ENCODE data around the gene PIP5K1B. TPM values are rescaled to one million over a fixed set of nuclear protein-coding genes. Genes with fewer than 3 reads are reported as not detected.

The PIP5K1B gene
- total RNA-seq, 2 donors from 2014 or later: 3.9 to 7.1 TPM

DNA sequence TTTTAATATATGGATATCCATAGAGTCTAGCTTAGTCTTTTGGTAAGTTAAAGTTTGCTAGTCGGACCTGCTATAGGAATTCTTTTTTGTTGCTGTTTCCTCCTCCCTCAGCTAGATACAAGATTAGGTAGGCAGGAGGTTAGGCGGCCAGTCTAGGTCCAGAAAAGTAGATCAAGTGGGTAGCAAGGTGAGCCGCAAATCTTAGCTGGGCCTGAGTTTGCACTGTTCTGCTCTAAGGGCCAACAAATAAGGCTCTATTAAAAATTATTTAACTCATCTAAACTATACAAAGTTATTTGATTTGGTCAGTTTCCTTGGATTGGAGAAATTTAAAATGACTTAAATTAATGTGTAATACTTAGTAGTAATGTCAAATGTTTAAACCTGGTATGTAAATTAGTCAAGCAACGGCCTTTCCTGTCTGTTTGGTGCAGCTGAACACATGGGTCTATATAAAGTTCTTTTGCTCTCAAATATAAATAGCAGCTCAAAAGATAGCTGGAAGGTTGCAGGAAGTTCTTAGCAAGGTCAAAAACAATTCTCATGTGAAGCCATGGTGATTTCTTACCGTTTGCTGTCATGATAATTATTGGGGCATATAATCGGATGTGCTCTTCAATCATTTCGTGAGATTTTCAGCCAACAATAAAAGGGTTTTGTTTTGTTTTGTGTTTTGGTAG is 236.9 kb downstream of the PIP5K1B start:
- H3K9me3 ChIP-seq: no peaks in the 10 kb centered on the region
- H3K4me1 ChIP-seq (ENCODE audit: control insufficient read depth in 1 of 2, low read depth in 2 of 2): no peaks in the 10 kb centered on the region
- DNase-seq (ENCODE audit: low spot score) (no peak), ATAC-seq (ENCODE audit: insufficient number of reproducible peaks, low FRiP score, low read depth) (no peak)
- H3K27ac ChIP-seq: no peak overlapping the region
- H3K36me3 ChIP-seq: no peaks in the 10 kb centered on the region
- H3K4me3 ChIP-seq: no peak overlapping the region
- TF ChIP-seq, protein P1, sequence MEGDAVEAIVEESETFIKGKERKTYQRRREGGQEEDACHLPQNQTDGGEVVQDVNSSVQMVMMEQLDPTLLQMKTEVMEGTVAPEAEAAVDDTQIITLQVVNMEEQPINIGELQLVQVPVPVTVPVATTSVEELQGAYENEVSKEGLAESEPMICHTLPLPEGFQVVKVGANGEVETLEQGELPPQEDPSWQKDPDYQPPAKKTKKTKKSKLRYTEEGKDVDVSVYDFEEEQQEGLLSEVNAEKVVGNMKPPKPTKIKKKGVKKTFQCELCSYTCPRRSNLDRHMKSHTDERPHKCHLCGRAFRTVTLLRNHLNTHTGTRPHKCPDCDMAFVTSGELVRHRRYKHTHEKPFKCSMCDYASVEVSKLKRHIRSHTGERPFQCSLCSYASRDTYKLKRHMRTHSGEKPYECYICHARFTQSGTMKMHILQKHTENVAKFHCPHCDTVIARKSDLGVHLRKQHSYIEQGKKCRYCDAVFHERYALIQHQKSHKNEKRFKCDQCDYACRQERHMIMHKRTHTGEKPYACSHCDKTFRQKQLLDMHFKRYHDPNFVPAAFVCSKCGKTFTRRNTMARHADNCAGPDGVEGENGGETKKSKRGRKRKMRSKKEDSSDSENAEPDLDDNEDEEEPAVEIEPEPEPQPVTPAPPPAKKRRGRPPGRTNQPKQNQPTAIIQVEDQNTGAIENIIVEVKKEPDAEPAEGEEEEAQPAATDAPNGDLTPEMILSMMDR (IDR thresholded peaks at IDR 0.05): no peak
- no peaks in the 10 kb centered on the region for H3K27me3 ChIP-seq (replicated peaks; ENCODE audit: insufficient read depth)

DNA sequence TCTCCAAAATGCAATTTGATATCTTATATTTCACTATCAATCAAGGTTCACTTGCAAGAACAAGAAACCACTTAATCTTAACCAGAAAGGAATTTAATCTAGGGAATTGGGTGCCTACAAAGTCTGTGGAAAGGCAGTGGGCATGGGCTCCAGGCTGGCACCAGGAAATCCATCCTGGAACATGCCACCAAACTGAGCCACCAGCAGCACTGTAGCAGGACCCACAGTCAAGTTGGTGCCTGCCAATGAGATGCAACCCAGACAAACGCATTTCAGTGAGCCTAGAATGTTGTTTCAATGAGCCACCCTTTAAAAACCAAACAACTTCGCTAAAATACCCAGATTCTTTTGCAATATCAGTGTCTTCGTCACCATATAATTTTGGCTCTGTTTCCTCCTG is 237.8 kb downstream of the PIP5K1B start:
- Histone ChIP-seq H3K27me3 (replicated peaks; ENCODE audit: insufficient read depth) (no peaks in the 10 kb centered on the region), H3K9me3 (no peaks in the 10 kb centered on the region), H3K27ac (no peak overlapping the region), H3K4me3 (no peak overlapping the region), H3K36me3 (no peaks in the 10 kb centered on the region), H3K4me1 (ENCODE audit: control insufficient read depth in 1 of 2, low read depth in 2 of 2) (no peaks in the 10 kb centered on the region)
- no peak for DNase-seq (ENCODE audit: low spot score)
- ATAC-seq (ENCODE audit: insufficient number of reproducible peaks, low FRiP score, low read depth): no peak
- TF ChIP-seq, protein P1 (IDR thresholded peaks at IDR 0.05): no peak

DNA sequence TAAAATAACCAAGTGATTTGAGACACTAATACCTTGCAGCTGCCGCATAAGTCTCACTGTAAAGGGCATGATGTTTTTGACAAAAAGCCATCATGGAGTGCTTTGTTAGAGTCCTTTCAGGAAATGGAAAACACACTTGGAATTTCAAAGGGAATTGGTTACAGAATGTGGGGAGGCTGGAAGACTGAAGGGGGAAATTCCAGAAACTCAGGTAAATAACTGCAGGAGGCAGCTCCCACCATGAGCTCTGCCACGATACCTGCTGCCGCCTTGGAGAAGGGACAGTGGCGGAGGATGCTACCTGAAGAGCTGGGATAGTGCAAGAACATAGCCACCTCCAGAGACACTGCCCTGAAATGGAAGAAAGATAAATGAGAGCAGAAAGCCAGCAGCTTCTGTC is 242.0 kb downstream of the PIP5K1B start:
- H3K36me3 ChIP-seq: no peaks in the 10 kb centered on the region
- no peaks in the 10 kb centered on the region for H3K9me3 ChIP-seq
- H3K27ac ChIP-seq: no peak overlapping the region
- H3K27me3 ChIP-seq (replicated peaks; ENCODE audit: insufficient read depth): no peaks in the 10 kb centered on the region
- TF ChIP-seq, protein P1 (IDR thresholded peaks at IDR 0.05): no peak
- H3K4me1 ChIP-seq (ENCODE audit: control insufficient read depth in 1 of 2, low read depth in 2 of 2): peaks cover 0 to 3% of the 10 kb centered on the region in 2 donors
- DNase-seq (ENCODE audit: low spot score) (no peak), ATAC-seq (ENCODE audit: insufficient number of reproducible peaks, low FRiP score, low read depth) (no peak)
- no peak overlapping the region for H3K4me3 ChIP-seq

DNA sequence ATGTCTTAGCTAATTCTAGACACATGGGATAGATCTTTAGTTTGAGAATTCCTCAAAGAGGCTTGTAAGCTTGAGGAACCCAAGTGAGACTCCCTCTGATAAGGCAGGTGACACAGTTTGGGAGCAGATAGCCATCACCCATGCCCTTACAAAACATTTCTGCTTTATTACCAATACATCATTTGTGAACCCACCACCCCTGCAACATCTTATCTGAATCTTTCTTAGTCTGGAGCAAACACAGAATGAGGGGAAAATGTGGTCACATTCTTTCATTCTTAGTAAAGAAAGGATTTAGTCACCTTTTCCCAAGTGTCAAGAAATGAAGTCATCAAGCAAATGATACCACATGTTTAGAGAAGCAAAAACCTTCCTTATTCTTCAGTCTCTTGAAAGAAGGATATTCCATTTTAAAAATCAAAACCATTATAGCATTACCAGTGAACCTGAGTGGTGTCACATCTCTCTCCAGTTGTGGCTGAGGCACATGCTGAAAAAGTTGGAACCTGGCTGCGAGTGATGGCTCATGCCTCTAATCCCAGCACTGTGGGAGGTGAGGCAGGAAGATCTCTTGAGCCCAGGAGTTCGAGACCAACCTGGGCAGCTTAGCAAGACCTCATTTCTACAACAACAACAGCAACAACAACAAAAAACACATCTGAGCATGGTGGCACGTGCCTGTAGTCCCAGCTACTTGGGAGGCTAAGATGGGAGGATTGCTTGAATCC is 243.0 kb downstream of the PIP5K1B start:
- no peaks in the 10 kb centered on the region for H3K9me3 ChIP-seq
- no peak for DNase-seq (ENCODE audit: low spot score)
- H3K4me1 ChIP-seq (ENCODE audit: control insufficient read depth in 1 of 2, low read depth in 2 of 2): peaks cover 0 to 3% of the 10 kb centered on the region in 2 donors
- H3K27me3 ChIP-seq (replicated peaks; ENCODE audit: insufficient read depth): no peaks in the 10 kb centered on the region
- H3K27ac ChIP-seq: no peak overlapping the region
- TF ChIP-seq, protein P1 (IDR thresholded peaks at IDR 0.05): no peak
- no peaks in the 10 kb centered on the region for H3K36me3 ChIP-seq
- ATAC-seq (ENCODE audit: insufficient number of reproducible peaks, low FRiP score, low read depth): no peak
- no peak overlapping the region for H3K4me3 ChIP-seq

DNA sequence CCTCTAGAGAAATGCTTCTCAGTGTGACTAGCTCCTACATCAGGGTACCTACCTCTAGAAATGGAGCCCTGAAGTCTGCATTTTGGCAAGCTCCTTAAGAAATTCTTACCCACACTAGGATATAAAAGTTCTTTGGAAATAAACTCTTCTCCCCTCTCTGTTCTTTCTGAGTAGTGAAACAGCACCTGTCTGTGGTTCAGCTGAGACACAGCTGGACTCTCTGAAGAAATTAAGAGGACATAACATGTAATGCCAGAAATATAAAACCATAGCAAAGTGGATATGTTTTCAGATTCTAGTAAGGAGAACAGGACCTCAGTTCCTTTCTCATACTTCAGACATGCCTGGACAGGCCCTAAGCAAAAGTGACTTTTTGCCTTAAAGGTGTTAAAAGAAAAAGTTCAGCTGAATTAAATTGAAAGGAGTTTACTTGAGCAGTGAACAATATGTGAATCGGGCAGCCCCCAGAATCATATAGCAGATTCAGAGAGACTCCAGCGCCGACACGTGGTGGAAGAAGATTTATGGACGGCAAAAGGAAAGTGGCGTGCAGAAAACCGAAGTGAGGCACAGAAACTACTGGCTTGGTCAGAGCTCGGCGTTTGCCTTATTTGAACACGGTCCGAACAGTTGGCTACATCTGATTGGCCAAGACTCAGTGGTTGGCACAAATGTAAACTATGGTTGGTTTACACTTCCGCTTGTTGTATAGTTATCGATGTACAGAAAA is 244.4 kb downstream of the PIP5K1B start:
- no peak overlapping the region for H3K27ac ChIP-seq
- DNase-seq (ENCODE audit: low spot score) (no peak), ATAC-seq (ENCODE audit: insufficient number of reproducible peaks, low FRiP score, low read depth) (no peak)
- no peaks in the 10 kb centered on the region for H3K27me3 ChIP-seq (replicated peaks; ENCODE audit: insufficient read depth)
- H3K4me1 ChIP-seq (ENCODE audit: control insufficient read depth in 1 of 2, low read depth in 2 of 2): peaks cover 0 to 3% of the 10 kb centered on the region in 2 donors
- H3K4me3 ChIP-seq: no peak overlapping the region
- H3K9me3 ChIP-seq: no peaks in the 10 kb centered on the region
- no peaks in the 10 kb centered on the region for H3K36me3 ChIP-seq
- TF ChIP-seq, protein P1 (IDR thresholded peaks at IDR 0.05): peak; percentile 34
